ENCODE data around the gene KRT79.

KRT79 gene

GRCh38 chr12:52788192-52788875, 45.8 kb downstream of the KRT79 start:
- DNase-seq: no peak

GRCh38 chr12:52787324-52788191, 46.6 kb downstream of the KRT79 start:
- no peak for DNase-seq

GRCh38 chr12:52784909-52785308, 49.2 kb downstream of the KRT79 start:
- DNase-seq: no peak

- no peak for DNase-seq
These were observed 50.4 kb downstream of the KRT79 start for GRCh38 chr12:52783563-52784316.

- no peak for DNase-seq
These were observed 51.6 kb downstream of the KRT79 start for GRCh38 chr12:52782502-52782901.

- DNase-seq: no peak
These were observed 52.6 kb downstream of the KRT79 start for GRCh38 chr12:52781399-52782082.

- DNase-seq: no peak
These were observed 54.2 kb downstream of the KRT79 start for GRCh38 chr12:52779914-52780313.

- DNase-seq: no peak
These were observed 55.3 kb downstream of the KRT79 start for GRCh38 chr12:52778833-52779232.

- no peak for DNase-seq
These were observed 56.5 kb downstream of the KRT79 start for GRCh38 chr12:52777566-52777965.

GRCh38 chr12:52776913-52777395, 57.2 kb downstream of the KRT79 start, which contains the start of gene KRT76:
Gene KRT76 (minus strand): TSS chr12:52777345. CDS start chr12:52777291, 54 bp downstream.
- no peak for DNase-seq

GRCh38 chr12:52776435-52776834, 57.7 kb downstream of the KRT79 start:
- DNase-seq: no peak

GRCh38 chr12:52774629-52775250, 59.4 kb downstream of the KRT79 start:
- no peak for DNase-seq

- no peak for DNase-seq
These were observed 61.3 kb downstream of the KRT79 start for GRCh38 chr12:52772772-52773171.

- no peak for DNase-seq
These were observed 61.9 kb downstream of the KRT79 start for GRCh38 chr12:52772188-52772587.

GRCh38 chr12:52771505-52771904, 62.6 kb downstream of the KRT79 start:
- no peak for DNase-seq

All from CD4-positive, alpha-beta T cell treated with Interleukin-17A for 4 hours (primary cell).